Gastrocnemius medialis (tissue), 4 donors: Measurements from ENCODE around the gene EOLA1. TPM values are rescaled to one million over a fixed set of nuclear protein-coding genes. Genes with fewer than 3 reads are reported as not detected.
A peak's percentile ranks its signal among the peaks of the same experiment; 100 is the strongest.

Experiments used
- ATAC-seq, 2 donors: fragments of 150-250 bp; one replicate each; pipeline ENCODE4 v1.9.1; 2016
- DNase-seq, 2 donors: peaks; one replicate each; pipeline ENCODE4 v3.0.0-alpha.2; 2019
- H3K27ac ChIP-seq, 4 donors: fragments of 200-600 bp; sonication (generic); 1 replicate in 1 of 4; 2 replicates in 3 of 4; pipeline ENCODE4 v1.5.1; 2016 to 2018; ENCODE audit warnings: mild to moderate bottlenecking in 2 of 4, moderate library complexity in 1 of 4
- H3K27me3 ChIP-seq, 3 donors: fragments of 200-600 bp; sonication (generic) in 2 of 3; 1 replicate in 1 of 3; 2 replicates in 2 of 3; pipeline versions ENCODE4 v1.5.1 to v1.6.0; 2016 to 2019; ENCODE audit warnings: mild to moderate bottlenecking in 1 of 3, moderate library complexity in 1 of 3
- H3K36me3 ChIP-seq, 2 donors: fragments of 200-600 bp; sonication (generic) in 1 of 2; one replicate each; pipeline ENCODE4 v1.5.1; 2017 to 2018
- H3K4me1 ChIP-seq, 2 donors: fragments of 200-600 bp; sonication (generic) in 1 of 2; one replicate each; pipeline ENCODE4 v1.5.1; 2016 to 2017; ENCODE audit warnings: mild to moderate bottlenecking in 2 of 2
- H3K4me3 ChIP-seq, 4 donors: fragments of 200-600 bp; sonication (generic) in 3 of 4; 1 replicate in 1 of 4; 2 replicates in 3 of 4; pipeline ENCODE4 v1.5.1; 2016 to 2019; ENCODE audit warnings: mild to moderate bottlenecking in 2 of 4
- H3K9me3 ChIP-seq, 3 donors: fragments of 200-600 bp; sonication (generic) in 2 of 3; 1 replicate in 1 of 3; 2 replicates in 2 of 3; pipeline ENCODE4 v1.5.1; 2016 to 2019
- CTCF ChIP-seq, 5 experiments: fragments of 450-650 bp in 3 of 5; fragments of 200-600 bp in 2 of 5; sonication (generic) in 2 of 5; IDR thresholded peaks in 4 of 5; conservative IDR thresholded peaks in 1 of 5; 1 replicate in 4 of 5; 2 replicates in 1 of 5; pipeline ENCODE4 v1.5.1; 2016 to 2019; ENCODE audit warnings: antibody characterized with exemption in 5 of 5, mild to moderate bottlenecking in 3 of 5, moderate library complexity in 3 of 5
- POLR2A ChIP-seq, 2 donors: fragments of 450-650 bp; IDR thresholded peaks; one replicate each; pipeline ENCODE4 v1.6.1; 2017; ENCODE audit warnings: antibody characterized with exemption in 2 of 2, mild to moderate bottlenecking in 2 of 2, moderate library complexity in 2 of 2
- in situ Hi-C, 4 donors: fragments of 200-750 bp; cut with MboI; loops; one replicate each; pipeline versions ENCODE4 v1.15.0 to v1.8.0; 2017; ENCODE audit warnings: low sequenced_read_pairs in 4 of 4
- intact Hi-C: fragments of 100-400 bp; cut with DNase I; formaldehyde crosslinking; loops from one replicate; pipeline ENCODE4 v1.15.1; 2023; ENCODE audit warnings: low total_unique reads
- total RNA-seq, 4 donors: library from RNA; depleted of rRNA; stranded (reverse); fragments of >200 nt; gene quantifications; one replicate each; pipeline versions ENCODE4 v1.1.0 to v1.2.3, GENCODE V29; 2016

The EOLA1 gene
- total RNA-seq, 4 donors from 2014 or later = 9.3 to 17.5 (median 12.1) TPM

- H3K36me3 ChIP-seq = no peaks in the 10 kb centered on the region
- in situ Hi-C loops (loop anchor here in 2 of 4 donors (25.0 kb wide), 2 partner anchors 104 to 1204 kb away; no protein-coding TSS in a partner anchor), intact Hi-C loops (no loop called here)
- H3K27ac ChIP-seq = no peak overlapping the region
- no peak for DNase-seq
- no peaks in the 10 kb centered on the region for H3K27me3 ChIP-seq
- no peak for TF ChIP-seq POLR2A (IDR thresholded peaks at IDR 0.05)
- no peak for TF ChIP-seq CTCF (IDR thresholded peaks at IDR 0.05 in 4 of 5, conservative IDR thresholded peaks at IDR 0.05 in 1 of 5)
- H3K4me1 ChIP-seq = peaks cover 2 to 8% of the 10 kb centered on the region in 2 donors
- ATAC-seq = no peak
- H3K9me3 ChIP-seq = no peaks in the 10 kb centered on the region
- H3K4me3 ChIP-seq = no peak overlapping the region
Measured at GRCh38 chrX:149508467-149508866, 32.3 kb upstream of the EOLA1 start.

- in situ Hi-C loops = loop anchor here in 2 of 4 donors (25.0 kb wide), 2 partner anchors 102 to 1202 kb away; no protein-coding TSS in a partner anchor
- no peak overlapping the region for H3K27ac ChIP-seq
- TF ChIP-seq CTCF (IDR thresholded peaks at IDR 0.05 in 4 of 5, conservative IDR thresholded peaks at IDR 0.05 in 1 of 5) = no peak
- TF ChIP-seq POLR2A (IDR thresholded peaks at IDR 0.05) = no peak
- intact Hi-C loops = no loop called here
- no peak overlapping the region for H3K4me3 ChIP-seq
- H3K4me1 ChIP-seq = no peaks in the 10 kb centered on the region
- no peaks in the 10 kb centered on the region for H3K27me3 ChIP-seq
- H3K36me3 ChIP-seq = no peaks in the 10 kb centered on the region
- no peak for DNase-seq
- no peaks in the 10 kb centered on the region for H3K9me3 ChIP-seq
- no peak for ATAC-seq
Measured at GRCh38 chrX:149510386-149510785, 30.4 kb upstream of the EOLA1 start.

- no peaks in the 10 kb centered on the region for H3K36me3 ChIP-seq
- no peaks in the 10 kb centered on the region for H3K9me3 ChIP-seq
- H3K4me3 ChIP-seq = no peak overlapping the region
- TF ChIP-seq CTCF (IDR thresholded peaks at IDR 0.05 in 4 of 5, conservative IDR thresholded peaks at IDR 0.05 in 1 of 5) (no peak), POLR2A (IDR thresholded peaks at IDR 0.05) (no peak)
- no peak for DNase-seq
- in situ Hi-C loops = loop anchor here in 2 of 4 donors (25.0 kb wide), 2 partner anchors 101 to 1201 kb away; no protein-coding TSS in a partner anchor
- ATAC-seq = no peak
- no peaks in the 10 kb centered on the region for H3K27me3 ChIP-seq
- H3K27ac ChIP-seq = no peak overlapping the region
- no peaks in the 10 kb centered on the region for H3K4me1 ChIP-seq
- intact Hi-C loops = no loop called here
Measured at GRCh38 chrX:149511081-149511480, 29.7 kb upstream of the EOLA1 start.

GRCh38 chrX:149512225-149512885, 28.5 kb upstream of the EOLA1 start:
- ATAC-seq = peak in 1 of 2 donors; percentile 53
- Histone ChIP-seq H3K4me3 (no peak overlapping the region), H3K4me1 (no peaks in the 10 kb centered on the region), H3K27ac (no peak overlapping the region), H3K9me3 (no peaks in the 10 kb centered on the region), H3K27me3 (no peaks in the 10 kb centered on the region), H3K36me3 (no peaks in the 10 kb centered on the region)
- DNase-seq = peak in 1 of 2 donors; percentile 18
- TF ChIP-seq CTCF (IDR thresholded peaks at IDR 0.05 in 4 of 5, conservative IDR thresholded peaks at IDR 0.05 in 1 of 5) = peak in 4 of 5 experiments; percentile 12 to 52 (median 38)
- TF ChIP-seq POLR2A (IDR thresholded peaks at IDR 0.05) = no peak
- in situ Hi-C loops (loop anchor here in 2 of 4 donors (25.0 kb wide), 2 partner anchors 100 to 1200 kb away; no protein-coding TSS in a partner anchor), intact Hi-C loops (no loop called here)
